Measurements from ENCODE around the gene FBXO3. TPM values are rescaled to one million over a fixed set of nuclear protein-coding genes. Genes with fewer than 3 reads are reported as not detected.
"Not testable (repeated sequence)": the region's sequence is repeated elsewhere in the genome, so short reads cannot be mapped to it uniquely, and the experiment has no call there.

The FBXO3 gene
- 18.6 and 24.3 TPM in 2 replicates for total RNA-seq

DNA sequence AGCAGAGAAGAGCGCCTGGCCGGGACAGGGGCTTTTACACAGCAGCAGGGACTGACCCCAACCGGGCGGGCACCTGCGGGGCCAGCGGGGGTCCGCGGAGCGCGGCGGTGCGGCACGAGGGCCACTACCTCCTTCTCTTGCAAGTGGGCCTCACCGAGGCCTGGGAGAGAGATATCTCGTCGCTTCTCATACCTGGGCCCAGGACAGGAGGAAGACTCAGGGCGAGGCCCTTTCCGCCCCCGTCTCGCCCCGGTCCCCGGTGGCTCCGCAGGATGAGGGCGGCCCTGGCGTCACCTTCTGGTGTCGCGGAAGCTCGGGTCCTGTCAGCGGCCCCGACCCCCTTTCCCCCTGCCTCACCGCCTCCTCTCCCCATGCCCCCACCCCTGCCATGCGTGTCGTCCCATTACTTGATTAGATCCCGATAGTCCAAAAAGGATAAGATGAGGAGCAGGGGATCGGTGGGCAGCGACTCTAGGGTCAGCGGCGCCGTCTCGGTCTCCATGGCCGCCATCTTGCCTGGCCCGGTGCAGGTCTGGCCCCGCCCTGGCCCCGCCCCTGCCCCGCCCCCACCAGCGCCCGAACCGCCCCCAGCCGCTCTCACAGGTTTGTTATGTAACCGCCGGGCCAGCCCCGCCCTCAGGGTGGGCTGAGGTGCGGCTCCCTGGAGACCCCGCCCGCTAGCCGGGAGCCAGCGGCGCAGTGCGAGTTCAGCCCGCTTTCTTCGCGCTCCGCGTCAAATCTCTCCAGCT is at the start of gene FBXO3:
FBXO3 (minus strand) TSS at position 534 of the 749 bp plus-strand sequence; CDS start at position 511, 23 bp downstream.
- Mint-ChIP-seq H3K4me3 (peak within 1 kb of the TSS; percentile 94), H3K36me3 (ENCODE audit: low read depth) (peaks cover 13% of the 10 kb centered on the region), H3K9me3 (no peaks in the 10 kb centered on the region), H3K27me3 (ENCODE audit: insufficient read depth) (peaks cover 29% of the 10 kb centered on the region), H3K27ac (peak within 1 kb of the TSS; percentile 91), H3K4me1 (ENCODE audit: low read depth) (peaks cover 37% of the 10 kb centered on the region)
- peak; percentile 80 for DNase-seq (ENCODE audit: low spot score)
- intact Hi-C loops (cut with micrococcal nuclease), result loop anchor here (1.0 to 5.0 kb wide), 7 partner anchors 38 to 664 kb away; partner anchors contain the start of genes C11orf91, CAT, CD59 and HIPK3

- H3K9me3 Mint-ChIP-seq; H3K36me3 Mint-ChIP-seq (ENCODE audit: low read depth); H3K4me3 Mint-ChIP-seq; DNase-seq (ENCODE audit: low spot score); H3K27ac Mint-ChIP-seq; intact Hi-C loops (cut with micrococcal nuclease); H3K4me1 Mint-ChIP-seq (ENCODE audit: low read depth): not testable (repeated sequence)
- peaks cover 47% of the 10 kb centered on the region for H3K27me3 Mint-ChIP-seq (ENCODE audit: insufficient read depth)
Observed at GRCh38 chr11:33822981-33823380, 48.7 kb upstream of the FBXO3 start.

GRCh38 chr11:33819278-33820035 is 45.1 kb upstream of the FBXO3 start:
- DNase-seq (ENCODE audit: low spot score), result no peak
- H3K9me3 Mint-ChIP-seq, result no peaks in the 10 kb centered on the region
- no peak overlapping the region for H3K27ac Mint-ChIP-seq
- no peaks in the 10 kb centered on the region for H3K36me3 Mint-ChIP-seq (ENCODE audit: low read depth)
- H3K4me3 Mint-ChIP-seq, result no peak overlapping the region
- intact Hi-C loops (cut with micrococcal nuclease), result no loop called here
- no peaks in the 10 kb centered on the region for H3K4me1 Mint-ChIP-seq (ENCODE audit: low read depth)
- H3K27me3 Mint-ChIP-seq (ENCODE audit: insufficient read depth), result peaks cover 20% of the 10 kb centered on the region

DNA sequence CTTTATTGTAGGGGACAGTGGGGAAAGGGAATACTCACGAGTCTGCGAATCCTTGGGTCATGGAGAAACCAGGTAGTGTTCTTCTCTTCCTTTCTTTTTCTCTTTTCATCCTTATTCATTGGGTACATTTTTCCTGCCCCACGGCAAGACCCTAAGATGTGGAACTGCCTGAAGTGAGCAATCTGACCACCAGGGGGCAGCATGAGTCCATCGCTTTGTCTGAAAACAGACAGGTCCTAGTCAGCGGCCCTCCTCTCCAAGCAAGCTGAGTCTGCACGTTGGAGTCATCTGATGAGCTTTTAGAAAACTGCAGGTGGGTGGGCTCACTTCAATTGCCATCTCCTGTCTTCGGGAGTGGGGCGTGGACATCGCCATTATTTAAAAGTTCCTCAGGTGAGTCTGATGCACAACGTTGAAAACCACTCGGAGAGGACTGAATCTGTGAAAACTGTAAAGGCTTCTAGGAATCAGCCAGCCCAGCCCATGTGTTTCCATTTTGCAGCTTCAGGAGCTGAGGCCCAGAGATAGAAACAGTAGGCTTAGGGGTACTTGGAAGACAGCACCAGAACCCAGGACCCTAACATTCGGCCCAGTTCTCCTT is 34.0 kb upstream of the FBXO3 start:
- intact Hi-C loops (cut with micrococcal nuclease), result loop anchor here (1.0 kb wide), 4 partner anchors 21 to 684 kb away; no protein-coding TSS in a partner anchor
- H3K27ac Mint-ChIP-seq, result no peak overlapping the region

GRCh38 chr11:33804471-33804870 is 30.2 kb upstream of the FBXO3 start:
- no peak for DNase-seq (ENCODE audit: low spot score)
- no peaks in the 10 kb centered on the region for H3K9me3 Mint-ChIP-seq
- intact Hi-C loops (cut with micrococcal nuclease), result no loop called here
- H3K4me1 Mint-ChIP-seq (ENCODE audit: low read depth), result no peaks in the 10 kb centered on the region
- no peaks in the 10 kb centered on the region for H3K36me3 Mint-ChIP-seq (ENCODE audit: low read depth)
- H3K27ac Mint-ChIP-seq, result no peak overlapping the region
- H3K27me3 Mint-ChIP-seq (ENCODE audit: insufficient read depth), result peaks cover 62% of the 10 kb centered on the region
- H3K4me3 Mint-ChIP-seq, result no peak overlapping the region

More for the DNA sequence above, 34.0 kb upstream of the FBXO3 start:
- no peak overlapping the region for H3K4me3 Mint-ChIP-seq
- H3K4me1 Mint-ChIP-seq (ENCODE audit: low read depth), result no peaks in the 10 kb centered on the region
- peak; percentile 67 for DNase-seq (ENCODE audit: low spot score)
- no peaks in the 10 kb centered on the region for H3K9me3 Mint-ChIP-seq
- H3K27me3 Mint-ChIP-seq (ENCODE audit: insufficient read depth), result peaks cover 33% of the 10 kb centered on the region
- no peaks in the 10 kb centered on the region for H3K36me3 Mint-ChIP-seq (ENCODE audit: low read depth)

- intact Hi-C loops (cut with micrococcal nuclease), result no loop called here
- no peak overlapping the region for H3K4me3 Mint-ChIP-seq
- peaks cover 73% of the 10 kb centered on the region for H3K27me3 Mint-ChIP-seq (ENCODE audit: insufficient read depth)
- no peak for DNase-seq (ENCODE audit: low spot score)
- no peaks in the 10 kb centered on the region for H3K36me3 Mint-ChIP-seq (ENCODE audit: low read depth)
- H3K9me3 Mint-ChIP-seq, result no peaks in the 10 kb centered on the region
- H3K27ac Mint-ChIP-seq, result no peak overlapping the region
- H3K4me1 Mint-ChIP-seq (ENCODE audit: low read depth), result no peaks in the 10 kb centered on the region
Observed at GRCh38 chr11:33802194-33802950, 28.1 kb upstream of the FBXO3 start.

DNA sequence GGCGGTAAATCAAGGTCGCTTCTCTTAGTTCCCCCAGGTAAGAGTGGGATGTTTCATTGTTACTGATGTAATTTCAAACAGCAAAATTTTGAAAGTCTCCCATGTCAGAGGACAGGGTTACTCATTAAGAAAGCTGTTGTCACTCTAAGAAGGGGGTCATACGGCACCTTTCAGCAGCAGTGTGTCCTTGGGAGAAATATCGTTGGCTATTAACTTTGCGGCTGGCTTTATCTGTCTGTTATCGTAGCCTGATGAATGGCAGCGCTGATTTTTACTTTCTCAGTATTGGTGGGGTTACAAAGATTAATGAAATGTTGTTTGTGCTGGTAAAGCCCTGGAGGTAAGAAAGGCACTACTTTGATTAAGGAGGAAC is 27.5 kb upstream of the FBXO3 start:
- H3K27ac Mint-ChIP-seq, result no peak overlapping the region
- H3K27me3 Mint-ChIP-seq (ENCODE audit: insufficient read depth), result peaks cover 75% of the 10 kb centered on the region
- H3K4me3 Mint-ChIP-seq, result no peak overlapping the region
- no peaks in the 10 kb centered on the region for H3K36me3 Mint-ChIP-seq (ENCODE audit: low read depth)
- no peak for DNase-seq (ENCODE audit: low spot score)
- intact Hi-C loops (cut with micrococcal nuclease), result no loop called here
- no peaks in the 10 kb centered on the region for H3K9me3 Mint-ChIP-seq
- H3K4me1 Mint-ChIP-seq (ENCODE audit: low read depth), result no peaks in the 10 kb centered on the region

DNA sequence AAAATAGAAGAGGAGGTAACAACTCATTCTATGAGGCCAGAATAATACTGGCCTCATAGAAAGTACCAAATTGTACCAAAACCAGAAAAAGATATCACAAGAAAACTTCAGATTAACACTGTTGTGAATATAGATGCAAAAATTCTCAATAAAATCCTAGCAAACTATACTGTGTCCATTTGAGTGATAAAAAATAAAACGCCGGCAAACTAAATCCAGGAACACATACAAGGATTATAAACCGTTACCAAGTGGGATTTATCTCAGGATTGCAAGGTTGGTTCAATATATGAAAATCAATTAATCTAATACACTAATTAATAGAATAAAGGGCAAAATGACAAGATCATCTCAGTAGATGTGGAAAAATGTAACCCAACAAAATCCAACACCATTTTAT is 23.6 kb upstream of the FBXO3 start:
- Mint-ChIP-seq H3K27ac (no peak overlapping the region), H3K4me1 (ENCODE audit: low read depth) (no peaks in the 10 kb centered on the region), H3K9me3 (no peaks in the 10 kb centered on the region), H3K4me3 (no peak overlapping the region), H3K36me3 (ENCODE audit: low read depth) (no peaks in the 10 kb centered on the region), H3K27me3 (ENCODE audit: insufficient read depth) (peaks cover 74% of the 10 kb centered on the region)
- DNase-seq (ENCODE audit: low spot score), result no peak
- intact Hi-C loops (cut with micrococcal nuclease), result no loop called here

DNA sequence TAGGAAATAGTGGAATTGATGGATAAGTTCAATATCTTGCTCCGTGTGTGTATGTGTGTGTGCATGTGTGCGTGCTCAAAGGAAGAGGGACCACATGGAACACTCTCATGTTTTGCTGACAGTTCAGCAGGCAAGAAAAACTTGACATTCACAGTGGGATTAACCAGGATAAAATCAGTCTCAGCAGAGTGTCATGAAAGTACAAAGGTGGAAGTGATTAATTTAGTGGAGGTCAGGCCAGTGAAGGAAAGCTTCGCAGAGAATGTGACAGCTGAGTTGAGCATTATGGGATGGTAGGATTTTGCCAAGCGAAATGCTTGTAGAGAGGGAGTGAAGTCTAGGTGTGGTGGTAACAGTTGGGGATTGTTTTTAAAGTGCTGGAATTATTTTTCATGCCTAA is 15.7 kb upstream of the FBXO3 start:
- peaks cover 8% of the 10 kb centered on the region for H3K4me1 Mint-ChIP-seq (ENCODE audit: low read depth)
- no peak overlapping the region for H3K4me3 Mint-ChIP-seq
- H3K27ac Mint-ChIP-seq, result no peak overlapping the region
- H3K27me3 Mint-ChIP-seq (ENCODE audit: insufficient read depth), result peaks cover 33% of the 10 kb centered on the region
- DNase-seq (ENCODE audit: low spot score), result no peak
- intact Hi-C loops (cut with micrococcal nuclease), result no loop called here
- H3K9me3 Mint-ChIP-seq, result no peaks in the 10 kb centered on the region
- no peaks in the 10 kb centered on the region for H3K36me3 Mint-ChIP-seq (ENCODE audit: low read depth)

GRCh38 chr11:33788095-33788494 is 13.8 kb upstream of the FBXO3 start:
- peaks cover 28% of the 10 kb centered on the region for H3K27me3 Mint-ChIP-seq (ENCODE audit: insufficient read depth)
- H3K4me3 Mint-ChIP-seq; H3K9me3 Mint-ChIP-seq; intact Hi-C loops (cut with micrococcal nuclease); H3K27ac Mint-ChIP-seq; H3K36me3 Mint-ChIP-seq (ENCODE audit: low read depth); H3K4me1 Mint-ChIP-seq (ENCODE audit: low read depth); DNase-seq (ENCODE audit: low spot score): not testable (repeated sequence)

GRCh38 chr11:33787076-33787475 is 12.8 kb upstream of the FBXO3 start:
- Mint-ChIP-seq H3K4me3 (no peak overlapping the region), H3K9me3 (no peaks in the 10 kb centered on the region)
- intact Hi-C loops (cut with micrococcal nuclease), result no loop called here

DNA sequence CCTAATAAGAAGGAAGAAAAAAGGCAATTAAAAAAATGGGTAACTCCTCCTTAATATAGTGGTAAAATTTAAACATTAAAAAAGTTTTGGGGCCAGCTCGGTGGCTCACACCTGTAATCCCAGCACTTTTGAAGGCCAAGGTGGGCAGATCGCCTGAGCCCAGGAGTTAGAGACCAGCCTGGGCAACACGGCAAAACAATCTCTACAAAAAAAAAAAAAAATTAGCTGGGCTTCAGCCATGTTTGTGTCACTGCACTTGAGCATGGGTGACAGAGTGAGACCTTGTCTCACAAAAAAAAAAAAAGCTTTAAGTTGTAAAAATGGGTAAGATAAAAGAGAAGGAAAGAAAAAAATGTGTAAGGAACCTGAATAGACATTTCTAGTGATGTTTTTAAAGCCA is 11.3 kb upstream of the FBXO3 start:
- no peak overlapping the region for H3K27ac Mint-ChIP-seq
- no peak for DNase-seq (ENCODE audit: low spot score)
- H3K9me3 Mint-ChIP-seq, result peaks cover 4% of the 10 kb centered on the region
- H3K27me3 Mint-ChIP-seq (ENCODE audit: insufficient read depth), result peaks cover 20% of the 10 kb centered on the region
- H3K36me3 Mint-ChIP-seq (ENCODE audit: low read depth), result no peaks in the 10 kb centered on the region
- H3K4me3 Mint-ChIP-seq, result no peak overlapping the region
- peaks cover 8% of the 10 kb centered on the region for H3K4me1 Mint-ChIP-seq (ENCODE audit: low read depth)
- intact Hi-C loops (cut with micrococcal nuclease), result no loop called here

More at GRCh38 chr11:33787076-33787475, 12.8 kb upstream of the FBXO3 start:
- DNase-seq (ENCODE audit: low spot score), result no peak
- H3K27ac Mint-ChIP-seq, result no peak overlapping the region
- peaks cover 24% of the 10 kb centered on the region for H3K27me3 Mint-ChIP-seq (ENCODE audit: insufficient read depth)
- H3K36me3 Mint-ChIP-seq (ENCODE audit: low read depth), result no peaks in the 10 kb centered on the region
- H3K4me1 Mint-ChIP-seq (ENCODE audit: low read depth), result peaks cover 8% of the 10 kb centered on the region

Data from activated T-helper 1 cell treated with anti-CD3 and anti-CD28 coated beads, Interleukin-12 subunit alpha, Interleukin-12 subunit beta, Interleukin-2, Interleukin-4 antibody, amounts not matched to agents 30 ng/mL and 10 ng/mL and 1 ng/mL, durations not matched to agents 14 hours and 24 hours and 36 hours (primary cell).